HL-60 (cell line): ENCODE data around the gene SLC20A1.

ENCODE experiments used
- DNase-seq, 2 experiments: peaks; one replicate each; pipeline ENCODE4 v3.0.0-alpha.2; 2010 to 2020; ENCODE audit warnings: low read depth in 1 of 2, low spot score in 1 of 2
- H3K27ac ChIP-seq: fragments of 250-450 bp; sonication (Bioruptor Pico); replicated peaks from 2 replicates; pipeline ENCODE4 v1.5.1; 2020; ENCODE audit warnings: mild to moderate bottlenecking, moderate library complexity
- H3K27me3 ChIP-seq: fragments of 250-450 bp; sonication (Bioruptor Pico); 2 replicates; pipeline ENCODE4 v1.5.1; 2021; ENCODE audit warnings: mild to moderate bottlenecking, moderate library complexity; ENCODE audit not compliant: insufficient read depth, poor library complexity, severe bottlenecking
- H3K4me3 ChIP-seq: replicated peaks from 2 replicates; pipeline ENCODE4 v1.5.1; 2011; ENCODE audit warnings: mild to moderate bottlenecking, control low read depth, low read length; ENCODE audit not compliant: insufficient read depth
- CTCF ChIP-seq: IDR thresholded peaks from one replicate; pipeline ENCODE4 v1.5.1; 2011; ENCODE audit warnings: low read length, control low read depth, inconsistent platforms; ENCODE audit not compliant: insufficient read depth
- GABPA ChIP-seq: IDR thresholded peaks from 2 replicates; pipeline ENCODE4 v1.6.1; 2012; ENCODE audit warnings: low read depth
- POLR2AphosphoS5 ChIP-seq: IDR thresholded peaks from 2 replicates; pipeline ENCODE4 v1.6.1; 2012; ENCODE audit warnings: low read depth
- SPI1 ChIP-seq: IDR thresholded peaks from 2 replicates; pipeline ENCODE4 v1.6.1; 2012; ENCODE audit warnings: low read depth, mild to moderate bottlenecking, borderline replicate concordance
- TF ChIP-seq, protein P1 (sequence below): IDR thresholded peaks from 2 replicates; pipeline ENCODE4 v1.6.1; 2012; ENCODE audit warnings: low read depth; ENCODE audit not compliant: insufficient replicate concordance

Gene SLC20A1

GRCh38 chr2:112644155-112644932 is 1.4 kb upstream of the SLC20A1 start:
- no peak for DNase-seq
- no peak for TF ChIP-seq SPI1
- TF ChIP-seq CTCF = no peak
- TF ChIP-seq, protein P1, sequence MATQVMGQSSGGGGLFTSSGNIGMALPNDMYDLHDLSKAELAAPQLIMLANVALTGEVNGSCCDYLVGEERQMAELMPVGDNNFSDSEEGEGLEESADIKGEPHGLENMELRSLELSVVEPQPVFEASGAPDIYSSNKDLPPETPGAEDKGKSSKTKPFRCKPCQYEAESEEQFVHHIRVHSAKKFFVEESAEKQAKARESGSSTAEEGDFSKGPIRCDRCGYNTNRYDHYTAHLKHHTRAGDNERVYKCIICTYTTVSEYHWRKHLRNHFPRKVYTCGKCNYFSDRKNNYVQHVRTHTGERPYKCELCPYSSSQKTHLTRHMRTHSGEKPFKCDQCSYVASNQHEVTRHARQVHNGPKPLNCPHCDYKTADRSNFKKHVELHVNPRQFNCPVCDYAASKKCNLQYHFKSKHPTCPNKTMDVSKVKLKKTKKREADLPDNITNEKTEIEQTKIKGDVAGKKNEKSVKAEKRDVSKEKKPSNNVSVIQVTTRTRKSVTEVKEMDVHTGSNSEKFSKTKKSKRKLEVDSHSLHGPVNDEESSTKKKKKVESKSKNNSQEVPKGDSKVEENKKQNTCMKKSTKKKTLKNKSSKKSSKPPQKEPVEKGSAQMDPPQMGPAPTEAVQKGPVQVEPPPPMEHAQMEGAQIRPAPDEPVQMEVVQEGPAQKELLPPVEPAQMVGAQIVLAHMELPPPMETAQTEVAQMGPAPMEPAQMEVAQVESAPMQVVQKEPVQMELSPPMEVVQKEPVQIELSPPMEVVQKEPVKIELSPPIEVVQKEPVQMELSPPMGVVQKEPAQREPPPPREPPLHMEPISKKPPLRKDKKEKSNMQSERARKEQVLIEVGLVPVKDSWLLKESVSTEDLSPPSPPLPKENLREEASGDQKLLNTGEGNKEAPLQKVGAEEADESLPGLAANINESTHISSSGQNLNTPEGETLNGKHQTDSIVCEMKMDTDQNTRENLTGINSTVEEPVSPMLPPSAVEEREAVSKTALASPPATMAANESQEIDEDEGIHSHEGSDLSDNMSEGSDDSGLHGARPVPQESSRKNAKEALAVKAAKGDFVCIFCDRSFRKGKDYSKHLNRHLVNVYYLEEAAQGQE = no peak
- no peak for TF ChIP-seq GABPA
- Histone ChIP-seq H3K27ac (peak overlapping the region; percentile 75), H3K4me3 (peak overlapping the region; percentile 63), H3K27me3 (no peaks in the 10 kb centered on the region)

DNA sequence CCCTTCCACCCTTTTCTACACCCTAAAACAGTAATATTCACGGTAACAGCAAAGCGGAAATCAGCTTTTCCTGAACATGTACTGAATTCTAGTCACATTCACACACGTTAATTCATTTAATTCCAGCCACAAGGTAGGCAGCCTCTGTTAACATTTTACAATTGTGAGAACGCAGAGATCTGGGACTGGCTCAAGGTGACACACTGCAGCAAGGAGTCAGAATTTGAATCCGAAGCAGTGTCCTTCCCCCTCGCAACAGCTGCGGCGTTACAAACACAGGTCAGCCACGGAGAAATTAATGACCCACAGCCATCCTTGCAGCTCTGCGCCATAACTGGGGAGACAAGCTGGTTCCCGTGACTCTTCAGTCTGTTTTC is 818 bp upstream of the SLC20A1 start:
- DNase-seq = no peak
- TF ChIP-seq GABPA (no peak), SPI1 (no peak), POLR2AphosphoS5 (peak; percentile 51; the same call in 1 of the 2 replicates), CTCF (no peak)
- TF ChIP-seq, protein P1 = no peak
- Histone ChIP-seq H3K27me3 (no peaks in the 10 kb centered on the region), H3K4me3 (peak overlapping the region; percentile 63), H3K27ac (peak overlapping the region; percentile 75)

- TF ChIP-seq, protein P1 = no peak
- TF ChIP-seq CTCF = no peak
- no peak for TF ChIP-seq SPI1
- TF ChIP-seq POLR2AphosphoS5 = no peak
- TF ChIP-seq GABPA = no peak
- Histone ChIP-seq H3K4me3 (peak overlapping the region; percentile 93), H3K27ac (peak overlapping the region; percentile 96), H3K27me3 (no peaks in the 10 kb centered on the region)
- no peak for DNase-seq
Measured at GRCh38 chr2:112646102-112646719, 472 bp downstream of the SLC20A1 start.
